HG02840 (cell line): ENCODE measurements around the gene CLTB.
"Not testable (repeated sequence)": the region's sequence is repeated elsewhere in the genome, so short reads cannot be mapped to it uniquely, and the experiment has no call there.

Experiments used
- ATAC-seq: cut with Tn5 transposase; IDR thresholded peaks from one replicate; pipeline ENCODE4 v1.9.1; 2021; ENCODE audit warnings: mild to moderate bottlenecking, moderate library complexity, moderate number of reproducible peaks; ENCODE audit not compliant: unreplicated experiment, low FRiP score

The CLTB gene, protein sequence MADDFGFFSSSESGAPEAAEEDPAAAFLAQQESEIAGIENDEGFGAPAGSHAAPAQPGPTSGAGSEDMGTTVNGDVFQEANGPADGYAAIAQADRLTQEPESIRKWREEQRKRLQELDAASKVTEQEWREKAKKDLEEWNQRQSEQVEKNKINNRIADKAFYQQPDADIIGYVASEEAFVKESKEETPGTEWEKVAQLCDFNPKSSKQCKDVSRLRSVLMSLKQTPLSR

DNA sequence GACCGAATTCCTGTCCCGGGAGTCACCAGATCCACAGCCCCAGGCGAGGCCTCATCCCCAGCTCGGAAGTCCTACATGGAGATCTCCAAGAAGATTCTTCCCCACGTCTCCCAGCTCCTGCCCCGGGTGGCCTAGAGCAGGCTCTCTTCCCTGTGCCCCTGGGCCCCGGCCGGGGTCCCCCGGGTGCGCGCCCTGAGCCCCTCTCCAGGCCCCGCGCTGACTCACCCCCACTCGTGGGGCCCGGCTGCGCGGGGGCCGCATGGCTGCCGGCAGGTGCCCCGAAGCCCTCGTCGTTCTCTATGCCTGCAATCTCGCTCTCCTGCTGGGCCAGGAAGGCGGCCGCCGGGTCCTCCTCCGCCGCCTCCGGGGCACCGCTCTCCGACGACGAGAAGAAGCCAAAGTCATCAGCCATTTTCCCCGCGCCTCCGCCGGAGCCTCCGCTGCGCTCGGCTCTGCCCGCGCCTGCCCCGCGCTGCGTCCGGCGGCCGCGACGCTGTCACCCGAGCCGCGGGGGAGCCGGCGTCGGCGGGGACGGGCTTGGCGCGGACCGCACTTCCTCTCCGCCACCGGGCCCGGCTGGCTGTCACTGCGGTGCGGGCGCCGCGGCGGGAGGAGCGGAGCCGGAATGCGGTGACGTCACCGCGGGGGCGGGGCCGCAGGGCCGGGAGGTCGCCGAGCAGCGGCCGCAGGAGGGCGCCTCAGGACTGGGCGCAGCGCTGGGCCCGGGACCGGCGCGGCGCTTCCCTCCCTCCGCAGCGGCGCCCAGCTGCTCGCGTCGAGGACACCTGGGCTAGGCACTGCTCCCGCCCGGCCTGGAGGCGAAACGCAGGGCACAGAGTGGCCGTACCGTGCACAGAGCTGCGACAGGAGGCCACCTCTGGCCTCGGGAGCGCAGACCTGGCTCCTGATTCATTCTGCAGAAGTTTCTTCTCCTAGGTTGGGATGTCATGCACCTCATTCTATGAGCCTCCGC lies at the start of gene CLTB:
CLTB (minus strand) TSS at position 588 of the 973 bp plus-strand sequence; CDS start at position 412, 176 bp downstream.
- peak; percentile 89 for ATAC-seq

DNA sequence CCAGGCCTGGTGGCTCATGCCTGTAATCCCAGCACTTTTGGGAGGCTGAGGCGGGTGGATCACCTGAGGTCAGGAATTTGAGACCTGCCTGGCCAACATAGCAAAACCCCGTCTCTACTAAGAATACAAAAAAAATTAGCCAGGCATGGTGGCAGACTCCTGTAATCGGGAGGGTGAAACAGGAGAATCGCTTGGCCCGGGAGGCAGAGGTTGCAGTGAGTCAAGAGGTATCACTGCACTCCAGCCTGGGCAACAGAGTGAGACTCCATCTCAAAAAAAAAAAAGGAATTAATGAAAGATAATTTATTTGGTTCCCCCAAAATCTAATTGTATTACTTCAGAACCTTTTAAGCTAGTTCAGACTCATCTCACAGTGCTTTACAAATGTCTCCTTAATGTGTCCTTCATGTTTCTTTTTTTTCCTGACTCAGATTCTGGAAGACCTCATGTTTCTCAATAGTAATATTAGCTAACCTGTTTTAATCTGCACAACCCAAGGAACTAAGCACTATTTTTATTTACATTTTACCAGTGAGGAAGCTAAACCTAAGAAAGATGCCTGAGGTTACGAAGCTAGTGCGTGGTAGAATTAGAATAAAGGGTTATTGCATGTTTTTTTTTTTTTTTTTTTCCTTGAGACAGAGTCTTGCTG lies 46.9 kb upstream of the CLTB start:
- no peak for ATAC-seq

DNA sequence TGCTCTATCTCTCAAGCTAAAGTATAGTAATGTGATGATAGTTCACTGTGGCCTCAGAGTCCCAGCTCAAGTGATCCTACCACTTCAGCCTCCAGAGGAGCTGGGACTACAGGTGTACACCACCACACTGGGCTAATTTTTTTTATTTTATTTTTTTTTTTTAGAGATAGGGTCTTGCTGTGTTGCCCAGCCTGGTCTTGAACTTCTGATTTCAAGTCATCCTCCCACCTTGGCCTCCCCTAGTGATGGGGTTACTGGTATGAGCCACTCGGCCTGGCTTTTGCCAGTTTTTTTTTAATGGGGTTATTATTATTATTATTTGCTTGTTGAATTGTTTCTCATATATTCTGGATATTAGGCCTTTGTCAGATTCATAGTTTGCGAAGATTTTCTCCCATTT lies 45.0 kb upstream of the CLTB start:
- ATAC-seq: no peak

DNA sequence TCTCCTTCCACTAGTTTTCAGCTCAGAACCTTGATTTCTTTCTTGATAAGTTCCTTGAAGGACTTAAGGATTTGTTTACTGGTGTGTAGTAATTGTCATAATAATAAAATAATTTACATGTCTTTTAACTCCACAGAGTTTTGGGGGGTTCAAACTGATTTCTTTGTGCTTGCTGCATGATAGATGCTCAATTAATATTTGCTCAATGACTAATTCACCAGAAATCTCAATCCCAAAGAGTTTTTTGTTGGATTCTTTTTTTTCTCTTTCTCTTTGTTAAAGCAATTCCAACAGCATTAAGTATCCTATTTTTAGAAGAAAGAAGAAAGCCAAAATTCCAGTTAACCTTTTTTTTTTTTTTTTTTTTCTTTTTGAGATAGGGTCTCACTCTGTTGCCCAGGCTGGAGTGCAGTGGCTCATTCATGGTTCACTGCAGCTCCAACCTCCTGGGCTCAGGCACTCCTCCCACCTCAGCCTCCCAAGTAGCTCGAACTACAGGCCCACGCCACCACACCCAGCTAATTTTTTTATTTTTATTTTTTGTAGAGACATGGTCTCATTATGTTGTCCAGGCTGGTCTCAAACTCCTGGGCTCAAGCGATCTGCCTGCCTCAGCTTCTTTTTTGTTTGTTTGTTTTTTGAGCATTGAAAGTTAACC lies 42.7 kb upstream of the CLTB start:
- ATAC-seq: no peak

DNA sequence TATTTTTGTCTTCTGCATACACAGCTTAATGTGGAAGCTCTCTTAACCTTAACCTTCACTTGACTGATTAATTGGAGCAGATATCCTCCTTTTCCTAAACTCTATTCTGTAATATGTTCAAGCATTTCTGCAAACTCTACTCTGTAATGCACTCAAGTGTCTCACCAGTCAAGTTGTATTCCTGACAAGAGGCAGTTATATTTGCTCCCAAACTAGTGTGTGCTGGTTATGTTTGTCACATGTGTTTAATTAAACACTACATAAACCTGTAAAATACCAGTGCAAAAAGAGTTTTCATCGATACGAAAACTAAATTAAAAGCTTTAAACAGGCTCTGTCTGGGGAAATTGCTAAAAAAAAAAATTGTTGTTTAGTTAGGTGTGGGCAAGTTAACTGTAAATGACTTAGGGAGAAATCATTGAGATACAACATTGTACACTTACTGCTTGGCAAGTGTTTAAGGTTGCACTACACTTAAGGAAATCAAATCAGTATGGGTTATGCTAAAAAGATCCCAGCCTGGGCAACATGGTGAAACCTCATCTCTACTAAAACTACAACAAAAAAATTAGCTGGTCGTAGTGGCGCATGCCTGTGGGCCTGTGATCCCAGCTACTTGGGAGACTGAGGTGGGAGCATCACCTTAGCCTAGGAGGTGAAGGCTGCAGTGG lies 38.5 kb upstream of the CLTB start:
- ATAC-seq: no peak

DNA sequence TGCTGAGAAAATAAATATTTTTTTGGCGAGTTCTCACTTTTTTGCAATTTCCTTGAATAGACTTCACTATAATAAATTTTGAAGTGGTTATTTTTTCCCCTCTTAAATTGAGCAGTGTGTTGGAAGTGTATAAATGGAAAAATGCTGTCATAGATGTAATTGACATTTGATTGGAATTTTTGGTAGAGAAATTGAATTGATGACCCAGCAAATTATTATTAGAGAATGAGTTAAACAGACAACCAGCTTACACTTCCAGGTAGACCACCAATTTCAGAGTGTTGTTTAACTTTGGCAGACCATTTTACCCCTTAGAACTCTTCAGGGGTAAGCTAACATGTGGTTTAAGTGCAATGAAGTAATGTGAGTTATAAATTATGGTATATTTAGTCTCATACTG lies 33.7 kb upstream of the CLTB start:
- no peak for ATAC-seq

DNA sequence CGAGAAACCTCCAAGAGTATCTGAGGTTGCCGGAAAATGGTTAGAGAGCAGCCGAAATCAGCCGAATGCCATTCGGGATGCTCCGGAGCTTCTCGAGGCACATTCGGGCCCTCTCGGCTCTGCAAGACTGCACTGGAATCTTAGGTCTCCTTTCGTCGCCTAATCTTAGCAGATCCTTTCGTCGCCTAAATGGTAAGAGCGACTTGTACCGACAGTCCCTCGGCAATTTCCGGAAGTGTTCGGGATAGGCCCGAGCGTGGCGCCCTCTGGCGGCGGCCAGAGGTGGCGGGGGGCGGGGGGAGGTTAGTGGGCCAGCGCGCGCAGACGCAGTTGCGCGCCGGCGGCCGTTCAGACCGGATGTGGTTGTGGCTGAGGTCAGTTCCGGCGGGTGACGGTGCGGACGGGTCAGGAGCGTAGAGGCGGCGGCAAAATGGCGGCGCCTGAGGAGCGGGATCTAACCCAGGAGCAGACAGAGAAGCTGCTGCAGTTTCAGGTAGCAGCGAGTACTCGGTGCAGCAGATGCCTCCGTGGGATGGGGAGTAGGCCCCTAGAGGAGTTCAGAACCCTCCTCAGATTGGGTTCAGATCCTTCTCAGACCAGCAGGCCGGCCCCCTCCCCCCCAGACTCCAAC lies 31.8 kb upstream of the CLTB start, which contains the start of gene FAF2:
FAF2 (plus strand) TSS at position 408 of the 631 bp plus-strand sequence; CDS start at position 431, 23 bp downstream.
- ATAC-seq: peak; percentile 90

DNA sequence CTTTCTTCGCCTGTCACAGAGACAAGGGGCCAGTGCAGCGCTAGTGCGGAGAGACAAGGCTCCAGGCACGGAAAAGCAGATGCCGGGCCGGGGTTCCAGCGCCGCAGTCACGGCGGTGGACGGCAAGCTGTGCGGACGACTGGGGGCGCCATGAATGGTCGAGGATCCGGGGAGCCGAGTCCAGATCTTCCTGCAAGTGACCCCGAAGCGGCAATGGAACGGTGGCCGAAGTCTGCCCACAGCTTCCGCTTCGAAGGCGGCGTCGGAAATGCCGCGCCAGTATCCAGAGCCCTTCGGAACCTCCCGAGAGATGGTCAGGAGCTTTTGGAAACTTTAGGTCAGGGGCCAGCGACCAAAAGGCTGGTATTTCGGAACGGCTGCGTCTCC lies 31.2 kb upstream of the CLTB start:
- peak; percentile 31 for ATAC-seq

DNA sequence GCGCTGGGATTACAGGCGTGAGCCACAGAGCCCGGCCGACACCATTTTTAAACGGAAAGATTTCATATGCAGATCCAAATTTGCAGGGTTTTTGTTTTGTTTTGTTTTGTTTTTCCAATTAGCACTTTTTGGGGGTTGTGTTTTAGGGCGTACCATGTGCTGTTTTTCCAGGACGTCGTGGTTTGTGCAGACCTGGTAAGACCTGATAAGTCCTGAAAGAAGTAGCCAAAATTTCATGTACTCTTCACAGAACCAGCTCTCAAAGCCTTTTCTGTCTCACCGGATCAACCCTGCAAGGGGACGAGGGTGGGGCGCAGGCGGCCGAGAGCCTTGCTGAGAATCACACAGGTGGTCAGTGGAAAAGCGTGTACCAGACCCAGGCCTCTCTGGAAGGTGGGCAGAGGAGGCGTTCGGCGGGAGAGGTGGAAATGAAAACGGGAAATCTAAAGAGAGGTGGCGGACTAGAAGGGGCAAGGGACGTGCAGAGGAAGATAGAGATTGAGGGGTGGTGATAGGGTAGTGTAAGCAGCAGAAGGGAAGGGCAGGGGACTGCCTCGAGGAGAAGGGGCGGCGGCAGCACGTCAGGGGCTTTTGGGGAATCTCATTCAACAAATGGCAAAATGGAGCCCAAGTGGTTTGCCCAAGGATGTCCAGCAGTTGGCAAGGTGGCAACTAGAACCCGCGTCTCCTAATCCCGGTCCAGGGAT lies 30.7 kb upstream of the CLTB start:
- no peak for ATAC-seq

DNA sequence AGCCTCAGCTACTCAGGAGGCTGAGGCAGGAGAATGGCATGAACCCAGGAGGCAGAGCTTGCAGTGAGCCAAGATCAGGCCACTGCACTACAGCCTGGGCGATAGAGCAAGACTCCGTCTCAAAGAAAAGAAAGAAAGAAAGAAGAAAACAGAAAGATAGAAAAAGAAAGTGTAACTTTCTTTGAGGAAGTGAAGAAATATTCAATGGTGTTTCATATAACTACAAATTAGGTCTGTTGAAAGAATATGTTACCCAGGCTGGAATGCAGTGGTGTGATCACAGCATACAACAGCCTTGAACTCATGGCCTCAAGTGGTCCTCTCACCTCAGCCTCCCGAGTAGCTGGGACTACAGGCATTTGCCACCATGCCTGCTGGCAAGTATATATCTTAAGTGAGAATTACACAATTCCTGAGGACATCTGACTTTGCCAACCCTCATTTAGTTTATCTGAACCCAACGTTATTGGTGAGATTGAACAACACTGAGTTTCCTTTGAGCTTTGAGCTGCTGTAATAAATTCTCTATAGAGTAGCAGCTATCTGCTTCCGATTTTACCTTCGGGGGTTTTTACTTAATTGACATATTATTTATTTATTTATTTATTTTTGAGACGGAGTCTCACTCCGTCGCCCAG lies 29.8 kb upstream of the CLTB start:
- no peak for ATAC-seq

DNA sequence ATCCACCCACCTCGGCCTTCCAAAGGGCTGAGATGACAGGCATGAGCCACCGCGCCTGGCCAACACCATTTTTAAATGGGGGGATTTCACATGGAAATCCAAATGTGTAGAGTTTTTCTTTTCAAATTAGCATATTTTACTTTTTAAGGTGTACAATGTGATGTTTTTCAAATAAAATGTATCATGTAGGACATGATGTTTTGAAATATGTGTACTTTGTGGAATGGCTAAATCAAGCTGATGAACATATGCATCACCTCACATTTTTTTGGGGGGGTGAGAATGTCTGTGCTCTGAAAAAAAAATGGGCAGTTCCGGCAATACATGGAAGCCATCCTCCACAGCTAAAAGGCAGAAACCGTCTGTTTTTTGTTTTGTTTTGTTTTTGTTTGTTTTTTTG lies 28.4 kb upstream of the CLTB start:
- no peak for ATAC-seq

DNA sequence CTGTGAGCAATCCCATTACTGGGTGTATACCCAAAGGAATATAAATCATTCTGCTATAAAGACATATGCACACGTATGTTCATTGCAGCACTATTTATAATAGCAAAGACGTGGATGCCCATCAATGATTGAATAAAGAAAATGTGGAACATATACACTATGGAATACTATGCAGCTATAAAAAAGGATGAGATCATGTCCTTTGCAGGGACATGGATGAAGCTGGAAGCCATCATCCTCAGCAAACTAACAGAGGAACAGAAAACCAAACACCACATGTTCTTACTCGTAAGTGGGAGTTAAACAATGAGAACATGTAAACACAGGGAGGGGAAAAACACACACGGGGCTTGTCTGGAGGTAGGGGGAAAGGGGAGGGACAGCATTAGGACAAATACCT lies 26.6 kb upstream of the CLTB start:
- ATAC-seq: not testable (repeated sequence)

DNA sequence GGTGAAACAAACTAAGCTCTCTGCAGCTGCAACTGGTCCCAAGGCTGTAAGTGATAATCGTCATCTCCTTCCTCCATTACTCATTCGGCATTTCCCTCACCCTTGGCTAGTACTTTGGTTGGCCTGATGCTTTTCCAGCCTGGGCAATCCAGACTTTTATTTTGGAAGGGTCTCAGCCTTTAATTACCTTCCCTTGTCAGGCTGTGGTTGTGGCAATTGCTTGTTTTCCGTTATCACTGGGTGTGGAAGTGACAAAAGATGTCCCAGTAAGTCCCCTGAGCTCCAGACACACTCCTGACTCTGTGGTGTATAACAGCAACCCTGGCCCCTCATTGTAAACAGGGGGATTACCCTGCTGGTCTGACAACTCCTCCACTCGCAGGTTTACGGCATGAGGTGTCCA lies 25.6 kb upstream of the CLTB start:
- ATAC-seq: no peak

DNA sequence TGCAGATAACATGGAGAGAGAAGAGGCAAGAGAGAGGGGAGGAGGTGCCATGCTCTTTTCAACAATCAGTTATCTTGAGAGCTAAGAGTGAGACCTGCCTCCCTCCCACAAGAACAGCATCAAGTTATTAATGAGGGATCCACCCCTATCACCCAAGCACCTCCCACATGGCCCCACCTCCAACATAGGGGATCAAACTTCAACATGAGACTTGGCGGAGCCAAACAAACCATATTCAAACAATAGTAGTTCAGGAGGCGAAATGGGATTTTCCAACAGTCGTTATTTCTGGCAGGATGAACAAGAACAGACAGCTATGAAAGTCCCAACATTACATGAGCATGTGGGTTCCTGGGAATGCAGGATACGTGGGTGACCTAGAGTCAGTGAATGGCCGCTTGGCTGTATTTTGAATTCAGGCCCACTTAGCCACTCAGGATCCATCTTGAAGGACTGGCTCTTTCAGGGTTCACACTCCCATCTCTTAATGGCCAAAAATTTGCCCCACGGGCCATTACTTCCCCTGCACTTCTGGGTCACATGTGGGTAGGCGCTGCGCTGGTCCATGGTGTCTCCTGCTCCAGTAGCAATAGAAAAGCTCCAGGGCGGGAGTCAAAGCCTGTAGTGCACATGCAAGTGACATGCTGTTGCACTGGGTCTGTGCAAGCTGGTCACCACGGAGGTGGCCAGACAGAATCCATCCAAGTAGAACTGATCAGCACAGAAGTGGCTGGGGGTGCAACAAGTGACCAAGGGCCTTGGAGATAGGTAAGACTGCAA lies 24.8 kb upstream of the CLTB start:
- ATAC-seq: no peak

DNA sequence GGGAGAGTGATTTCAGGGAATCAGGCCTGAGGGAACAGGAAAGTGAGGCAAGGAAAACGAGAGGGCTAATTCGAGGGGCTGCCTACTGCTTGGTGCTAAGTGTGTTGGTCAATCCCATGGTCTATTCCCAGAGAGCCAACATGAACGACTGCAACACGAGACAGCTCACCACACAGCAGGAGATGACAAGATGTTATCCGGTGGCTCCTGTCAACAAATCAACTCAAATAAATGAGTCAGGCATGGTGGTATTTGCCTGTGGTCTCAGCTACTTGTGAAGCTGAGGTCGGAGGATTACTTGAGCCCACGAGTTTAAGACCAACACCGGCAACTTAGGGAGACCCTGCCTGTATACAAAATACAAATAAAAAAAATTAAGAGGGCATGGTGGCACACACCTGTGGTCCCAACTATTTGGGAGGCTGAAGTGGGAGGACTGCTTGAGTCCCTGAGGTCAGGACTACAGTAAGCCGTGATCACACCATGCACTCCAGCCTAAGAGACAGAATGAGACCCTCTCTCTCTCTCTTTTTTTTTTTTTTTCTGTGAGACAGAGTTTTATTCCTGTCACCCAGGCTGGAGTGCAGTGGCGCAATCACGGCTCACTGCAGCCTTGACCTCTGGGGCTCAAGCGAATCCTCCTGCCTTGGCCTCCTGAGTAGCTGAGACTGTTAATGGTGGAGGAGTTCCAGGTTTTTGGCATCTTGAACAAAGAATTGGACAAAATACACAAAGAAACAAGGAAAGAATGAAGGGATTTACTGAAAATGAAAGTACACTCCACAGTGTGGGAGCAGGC lies 22.8 kb upstream of the CLTB start:
- ATAC-seq: no peak

DNA sequence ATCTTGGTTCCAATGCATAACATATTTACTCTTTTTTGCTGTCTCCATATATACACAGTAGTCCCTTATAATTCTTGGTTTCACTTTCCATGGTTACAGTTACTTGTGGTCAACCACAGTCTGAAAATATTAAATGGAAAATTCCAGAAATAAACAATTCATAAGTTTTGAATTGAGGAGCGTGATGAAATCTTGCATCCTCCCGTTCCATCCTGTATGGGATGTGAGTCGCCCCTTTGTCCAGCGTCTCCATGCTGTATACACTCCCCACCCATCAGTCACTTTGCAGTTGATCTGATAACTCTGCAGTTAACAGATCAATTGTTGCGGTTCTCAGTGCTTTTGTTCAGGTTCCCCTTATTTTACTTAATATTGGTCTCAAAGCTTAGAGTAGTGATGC lies 20.3 kb upstream of the CLTB start:
- ATAC-seq: no peak

DNA sequence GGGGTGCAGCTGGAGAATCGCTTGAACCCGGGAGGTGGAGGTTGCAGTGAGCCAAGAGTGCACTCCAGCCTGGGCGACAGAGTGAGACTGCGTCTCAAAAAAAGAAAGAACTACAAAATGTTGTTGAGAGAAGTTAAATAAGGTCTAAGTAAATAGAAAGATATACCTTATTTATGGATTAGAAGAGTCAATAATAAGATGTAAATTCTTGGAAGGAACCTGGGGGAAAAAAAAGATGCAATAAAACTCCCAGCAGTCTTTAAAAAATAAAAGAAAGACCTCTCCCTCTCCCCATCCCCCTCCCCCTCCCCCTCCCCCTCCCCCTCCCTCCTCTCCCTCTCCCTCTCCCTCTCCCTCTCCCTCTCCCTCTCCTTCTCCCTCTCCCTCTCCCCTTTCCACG lies 16.4 kb upstream of the CLTB start:
- ATAC-seq: no peak
